Epithelial cell of proximal tubule (primary cell): ENCODE data around the gene ADGRD2. TPM values are rescaled to one million over a fixed set of nuclear protein-coding genes. Genes with fewer than 3 reads are reported as not detected.

Source experiments
- DNase-seq: peaks from one replicate; pipeline ENCODE4 v3.0.0-alpha.2; 2011; ENCODE audit warnings: low read depth
- H3K4me3 ChIP-seq: 2 replicates; pipeline ENCODE4 v1.5.1; 2011; ENCODE audit warnings: low read depth, mild to moderate bottlenecking, low read length
- total RNA-seq: library from RNA; depleted of rRNA; stranded (reverse); fragments of >200 nt; gene quantifications from 2 replicates; pipeline ENCODE4 v1.2.3, GENCODE V29; 2015
- TF ChIP-seq, protein P1 (sequence below): conservative IDR thresholded peaks from 2 replicates; pipeline ENCODE4 v1.5.1; 2012; ENCODE audit warnings: low read depth, mild to moderate bottlenecking, low read length

Gene ADGRD2
- total RNA-seq, 1 donor from 2014 or later = not detected

DNA sequence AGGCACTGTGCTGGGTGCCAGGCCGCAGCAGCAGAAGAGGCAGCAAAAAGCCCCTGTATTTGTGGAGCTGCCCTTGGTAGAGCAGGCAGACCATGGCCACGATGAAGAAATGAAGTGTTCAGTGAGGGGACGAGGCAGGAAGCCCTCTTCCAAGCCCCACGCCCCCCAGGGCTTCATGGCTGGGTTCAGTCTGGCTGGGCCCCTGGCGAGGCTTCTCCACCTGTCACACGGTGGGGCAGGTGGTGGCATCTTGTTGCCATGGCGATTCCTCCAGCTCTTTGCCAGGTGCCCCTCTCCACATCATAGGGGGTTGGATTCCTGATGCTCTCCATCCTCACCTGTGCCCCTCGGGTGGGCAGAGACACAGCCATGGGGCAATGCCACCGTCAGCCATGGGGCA, 21.5 kb downstream of the ADGRD2 start:
- H3K4me3 ChIP-seq = no peak overlapping the region
- no peak for DNase-seq
- TF ChIP-seq, protein P1, sequence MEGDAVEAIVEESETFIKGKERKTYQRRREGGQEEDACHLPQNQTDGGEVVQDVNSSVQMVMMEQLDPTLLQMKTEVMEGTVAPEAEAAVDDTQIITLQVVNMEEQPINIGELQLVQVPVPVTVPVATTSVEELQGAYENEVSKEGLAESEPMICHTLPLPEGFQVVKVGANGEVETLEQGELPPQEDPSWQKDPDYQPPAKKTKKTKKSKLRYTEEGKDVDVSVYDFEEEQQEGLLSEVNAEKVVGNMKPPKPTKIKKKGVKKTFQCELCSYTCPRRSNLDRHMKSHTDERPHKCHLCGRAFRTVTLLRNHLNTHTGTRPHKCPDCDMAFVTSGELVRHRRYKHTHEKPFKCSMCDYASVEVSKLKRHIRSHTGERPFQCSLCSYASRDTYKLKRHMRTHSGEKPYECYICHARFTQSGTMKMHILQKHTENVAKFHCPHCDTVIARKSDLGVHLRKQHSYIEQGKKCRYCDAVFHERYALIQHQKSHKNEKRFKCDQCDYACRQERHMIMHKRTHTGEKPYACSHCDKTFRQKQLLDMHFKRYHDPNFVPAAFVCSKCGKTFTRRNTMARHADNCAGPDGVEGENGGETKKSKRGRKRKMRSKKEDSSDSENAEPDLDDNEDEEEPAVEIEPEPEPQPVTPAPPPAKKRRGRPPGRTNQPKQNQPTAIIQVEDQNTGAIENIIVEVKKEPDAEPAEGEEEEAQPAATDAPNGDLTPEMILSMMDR = no peak

DNA sequence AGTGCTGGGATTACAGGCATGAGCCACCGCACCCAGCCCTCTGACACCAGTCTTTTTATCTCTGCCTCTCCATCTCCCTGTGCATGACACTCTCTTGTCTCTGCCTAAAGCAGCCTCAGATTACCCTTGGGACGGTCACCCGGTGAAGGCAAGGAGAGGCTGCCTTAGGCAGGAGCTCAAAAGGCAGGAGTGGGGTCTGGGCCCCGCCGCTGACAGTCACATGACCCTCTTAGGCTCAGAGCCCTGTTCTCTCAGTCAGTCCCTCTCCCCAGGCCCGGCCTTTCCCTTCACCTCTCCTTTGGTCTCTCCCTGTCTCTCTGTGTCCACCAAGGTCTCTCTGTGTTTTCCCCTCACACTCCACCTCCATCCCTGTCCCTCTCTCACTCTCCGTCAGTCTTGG, 22.5 kb downstream of the ADGRD2 start:
- DNase-seq = no peak
- TF ChIP-seq, protein P1 = no peak
- H3K4me3 ChIP-seq = no peak overlapping the region

DNA sequence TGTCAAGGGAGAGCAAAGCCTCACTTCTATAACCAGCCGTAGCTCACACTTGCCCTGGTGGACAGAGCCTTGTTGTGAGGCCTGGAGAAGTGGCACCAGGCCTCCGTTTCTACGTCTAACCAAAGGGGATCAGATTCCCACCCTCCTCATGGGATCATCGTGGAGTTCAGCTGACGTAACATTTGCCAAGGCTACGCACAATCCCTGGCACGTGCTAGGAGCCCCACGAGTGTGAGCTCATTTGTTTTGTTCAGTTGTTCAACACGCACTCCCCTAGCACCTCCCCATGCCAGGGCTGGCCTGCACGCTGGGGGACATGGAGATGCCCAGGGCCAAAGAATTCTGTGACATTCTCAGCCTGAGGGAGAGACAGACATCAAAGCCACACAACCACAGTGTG, 23.1 kb downstream of the ADGRD2 start:
- DNase-seq = no peak
- H3K4me3 ChIP-seq = no peak overlapping the region
- TF ChIP-seq, protein P1 = no peak

DNA sequence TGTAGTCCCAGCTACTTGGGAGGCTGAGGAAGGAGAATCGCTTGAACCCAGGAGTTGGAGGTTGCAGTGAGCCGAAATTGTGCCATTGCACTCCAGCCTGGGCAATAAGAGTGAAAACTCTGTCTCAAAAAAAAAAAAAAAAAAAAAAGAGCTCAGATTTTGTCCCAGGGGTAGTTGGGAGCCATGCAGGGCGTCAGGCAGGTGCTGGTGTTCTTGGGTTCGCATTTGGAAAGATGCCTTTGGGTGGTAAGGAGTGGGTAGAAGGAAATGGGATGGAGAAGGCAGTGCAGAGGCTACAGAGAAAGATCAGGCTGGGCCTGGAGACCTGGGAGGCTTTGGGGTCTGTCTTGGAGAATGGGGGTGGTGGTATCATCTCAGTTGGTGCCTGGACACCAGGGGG, 23.9 kb downstream of the ADGRD2 start:
- no peak for DNase-seq
- TF ChIP-seq, protein P1 = no peak
- H3K4me3 ChIP-seq = no peak overlapping the region

DNA sequence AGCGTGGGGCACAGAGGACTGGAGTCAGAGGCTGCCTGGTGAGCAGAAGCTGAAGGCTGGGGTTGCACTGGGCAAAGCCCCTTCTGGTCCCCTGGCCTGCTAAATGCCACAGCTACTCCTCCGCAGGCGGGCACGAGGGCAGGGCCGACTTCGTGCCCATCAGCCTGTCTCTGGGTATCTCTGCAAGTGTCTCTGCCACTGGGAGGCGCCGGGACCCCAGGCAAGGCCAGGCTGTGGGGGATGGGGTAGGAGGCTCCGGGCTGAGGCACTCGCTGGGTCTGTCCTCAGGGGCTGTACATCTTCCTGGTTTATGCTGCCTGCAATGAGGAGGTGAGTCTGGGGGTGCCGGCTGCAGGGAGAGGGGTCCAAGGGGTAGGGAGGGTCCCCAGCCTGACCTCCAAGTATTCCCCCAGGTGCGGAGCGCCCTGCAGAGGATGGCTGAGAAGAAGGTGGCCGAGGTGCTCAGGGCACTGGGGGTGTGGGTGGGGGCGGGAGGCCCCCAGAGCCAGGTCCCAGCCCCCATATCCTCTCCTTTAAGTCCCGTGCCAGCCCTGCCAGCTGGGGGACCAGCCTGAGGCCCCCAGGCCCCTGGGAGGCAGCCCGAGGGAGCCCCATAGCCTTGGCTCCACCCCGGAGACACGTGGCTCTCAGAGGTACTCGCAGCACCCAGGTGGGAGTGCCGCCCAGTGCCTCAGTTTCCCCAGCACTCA, 25.1 kb downstream of the ADGRD2 start:
- no peak overlapping the region for H3K4me3 ChIP-seq
- DNase-seq = no peak

DNA sequence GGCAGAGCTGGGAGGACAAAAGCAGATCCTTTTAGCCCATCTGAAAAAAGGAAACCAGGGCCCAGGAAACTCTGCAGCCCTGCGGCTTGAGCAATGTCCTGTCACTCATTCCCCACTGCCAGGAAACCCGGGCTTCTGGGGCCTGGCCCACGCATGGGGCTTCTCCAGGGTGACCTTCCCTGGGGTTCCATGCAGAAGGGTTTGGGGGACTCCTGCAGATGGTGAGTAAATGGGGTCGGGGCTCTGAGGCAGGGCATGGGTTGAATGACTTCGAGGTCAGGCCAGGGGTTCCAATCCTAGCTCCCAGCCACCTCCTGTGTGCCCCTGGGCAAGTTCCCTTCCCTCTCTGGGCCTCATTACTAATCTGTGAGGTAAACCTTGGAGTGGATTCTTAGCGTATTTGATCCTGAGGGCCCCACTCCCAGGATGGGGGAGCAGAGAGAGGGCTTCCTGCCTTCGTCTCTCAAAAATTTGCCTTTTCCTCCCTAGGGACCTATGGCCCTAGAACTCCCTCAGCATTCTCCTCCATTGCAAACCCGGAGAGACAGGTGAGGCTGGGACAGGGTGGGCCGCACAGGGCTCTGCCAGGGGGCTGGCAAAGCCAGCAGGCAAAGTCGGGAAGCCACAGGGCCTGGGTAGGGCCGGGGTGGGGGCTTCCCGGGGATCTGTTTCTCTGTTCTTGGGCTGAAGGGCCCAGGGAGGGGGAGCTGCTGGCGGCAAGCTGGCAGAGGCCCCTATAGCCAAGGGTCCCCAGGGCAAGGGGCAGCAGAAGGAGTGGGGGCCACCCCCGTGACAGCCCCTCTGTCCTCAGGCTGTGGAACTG, 25.8 kb downstream of the ADGRD2 start:
- TF ChIP-seq, protein P1 = no peak
- H3K4me3 ChIP-seq = no peak overlapping the region

More for the DNA sequence above, 25.1 kb downstream of the ADGRD2 start:
- TF ChIP-seq, protein P1 = no peak

More for the DNA sequence above, 25.8 kb downstream of the ADGRD2 start:
- DNase-seq = no peak
